OCI-LY7 (cell line): ENCODE results near the gene RPS6KA5. TPM values are rescaled to one million over a fixed set of nuclear protein-coding genes. Genes with fewer than 3 reads are reported as not detected.

Experiments
- BruUV-seq: library from RNA; stranded (reverse); fragments of 400-500 nt; replicated peaks from 2 replicates; lab custom pipeline; 2021; lab: Mats Ljungman, UMichigan
- CTCF ChIA-PET: fragments of 300-600 bp; sonication (Branson Sonifier 250); formaldehyde crosslinking; loops from one replicate; lab custom pipeline; 2022; ENCODE audit warnings: antibody characterized with exemption; ENCODE audit not compliant: unreplicated experiment; lab: Charles Lee
- POLR2A ChIA-PET: fragments of 300-600 bp; sonication (Branson Sonifier 250); formaldehyde crosslinking; loops from one replicate; lab custom pipeline; 2022; ENCODE audit warnings: antibody characterized with exemption; lab: Charles Lee
- DNase-seq: peaks from one replicate; pipeline ENCODE4 v3.0.0-alpha.2; 2015; ENCODE audit warnings: low spot score
- H2AFZ ChIP-seq: fragments of 200-600 bp; sonication (generic), shearing (Covaris generic); 2 replicates; pipeline ENCODE4 v1.6.1; 2014; ENCODE audit warnings: mild to moderate bottlenecking, antibody characterized with exemption, low read length, moderate library complexity
- H3K27ac ChIP-seq: fragments of 200-600 bp; sonication (generic); 2 replicates; pipeline ENCODE4 v1.5.1; 2014; ENCODE audit warnings: mixed run types, low read depth, mild to moderate bottlenecking, moderate library complexity, low read length, inconsistent platforms; ENCODE audit not compliant: poor library complexity, severe bottlenecking
- H3K36me3 ChIP-seq: fragments of 200-600 bp; sonication (generic); 2 replicates; pipeline ENCODE4 v1.6.1; 2014; ENCODE audit warnings: mild to moderate bottlenecking, antibody characterized with exemption, low read length, moderate library complexity, mixed read lengths; ENCODE audit not compliant: insufficient read depth
- H3K4me1 ChIP-seq: fragments of 200-600 bp; sonication (generic); 2 replicates; pipeline ENCODE4 v1.5.1; 2014; ENCODE audit warnings: mild to moderate bottlenecking, low read length; ENCODE audit not compliant: insufficient read depth, poor library complexity, severe bottlenecking
- H3K4me2 ChIP-seq: fragments of 200-600 bp; sonication (generic); 2 replicates; pipeline ENCODE4 v1.6.1; 2014; ENCODE audit warnings: mild to moderate bottlenecking, low read length
- H3K4me3 ChIP-seq: fragments of 200-600 bp; sonication (generic); 2 replicates; pipeline ENCODE4 v1.5.1; 2014; ENCODE audit warnings: mild to moderate bottlenecking, low read depth, low read length; ENCODE audit not compliant: poor library complexity, severe bottlenecking
- H3K79me2 ChIP-seq: fragments of 200-600 bp; sonication (generic); 2 replicates; pipeline ENCODE4 v1.6.1; 2016; ENCODE audit warnings: low read depth, mild to moderate bottlenecking, low read length, moderate library complexity, mixed read lengths; ENCODE audit not compliant: insufficient read depth
- H3K9me2 ChIP-seq: fragments of 200-600 bp; sonication (generic); 2 replicates; pipeline ENCODE4 v1.6.1; 2016; ENCODE audit warnings: mild to moderate bottlenecking, low read length, mixed read lengths; ENCODE audit not compliant: insufficient read depth
- H3K9me3 ChIP-seq: fragments of 200-600 bp; sonication (generic); 2 replicates; pipeline ENCODE4 v1.6.1; 2014; ENCODE audit warnings: mild to moderate bottlenecking, mixed run types, low read length, mixed read lengths
- H4K20me1 ChIP-seq: fragments of 200-600 bp; sonication (generic); 2 replicates; pipeline ENCODE4 v1.6.1; 2014; ENCODE audit warnings: mild to moderate bottlenecking, antibody characterized with exemption, low read length, moderate library complexity, mixed read lengths; ENCODE audit not compliant: insufficient read depth
- CTCF ChIP-seq: fragments of 200-600 bp; sonication (generic); conservative IDR thresholded peaks from 2 replicates; pipeline ENCODE4 v1.5.1; 2014; ENCODE audit warnings: mild to moderate bottlenecking, antibody characterized with exemption, low read length, moderate library complexity, mixed read lengths
- EZH2phosphoT487 ChIP-seq: fragments of 200-600 bp; sonication (generic); IDR thresholded peaks from 2 replicates; pipeline ENCODE4 v1.6.1; 2018; ENCODE audit warnings: low read depth, borderline replicate concordance, mild to moderate bottlenecking, mixed run types, antibody characterized with exemption, low read length, moderate library complexity, mixed read lengths
- intact Hi-C: fragments of 100-400 bp; cut with micrococcal nuclease; formaldehyde crosslinking; loops from one replicate; pipeline ENCODE4 v1.10.0; 2022; ENCODE audit not compliant: unreplicated experiment
- total RNA-seq, 2 experiments: library from RNA; depleted of rRNA in 1 of 2; stranded (reverse); fragments of >200 nt in 1 of 2; shearing (Covaris generic) in 1 of 2; gene quantifications; 2 replicates each; pipeline ENCODE4 v1.2.3, GENCODE V29; 2014 to 2022

Gene RPS6KA5
- total RNA-seq, 2 experiments from 2014 or later = 9.6 to 12.7 TPM

- BruUV-seq = no TSS peak
- H3K27ac ChIP-seq = no peak overlapping the region
- no peaks in the 10 kb centered on the region for H3K9me3 ChIP-seq
- no peaks in the 10 kb centered on the region for H3K79me2 ChIP-seq
- ChIA-PET POLR2A (no interaction called here), CTCF (no interaction called here)
- TF ChIP-seq EZH2phosphoT487 = no peak
- TF ChIP-seq CTCF = no peak
- H4K20me1 ChIP-seq = no peaks in the 10 kb centered on the region
- H3K9me2 ChIP-seq = no peaks in the 10 kb centered on the region
- H3K4me3 ChIP-seq = no peak overlapping the region
- H3K36me3 ChIP-seq = no peaks in the 10 kb centered on the region
- intact Hi-C loops = no loop called here
- no peaks in the 10 kb centered on the region for H3K4me1 ChIP-seq
- DNase-seq = no peak
- no peak overlapping the region for H2AFZ ChIP-seq
- H3K4me2 ChIP-seq = no peak overlapping the region
These were observed 97.8 kb downstream of the RPS6KA5 start for GRCh38 chr14:90962505-90963109.

GRCh38 chr14:90960818-90961217, 99.6 kb downstream of the RPS6KA5 start:
- H3K9me3 ChIP-seq = 0 out of 2 replicates have a peak, but pooled peaks cover 10% of the 10 kb centered on the region
- H4K20me1 ChIP-seq = no peaks in the 10 kb centered on the region
- TF ChIP-seq CTCF (no peak), EZH2phosphoT487 (no peak)
- no peaks in the 10 kb centered on the region for H3K9me2 ChIP-seq
- H3K36me3 ChIP-seq = no peaks in the 10 kb centered on the region
- CTCF ChIA-PET = no interaction called here
- intact Hi-C loops = no loop called here
- H3K4me3 ChIP-seq = no peak overlapping the region
- no TSS peak for BruUV-seq
- DNase-seq = no peak
- POLR2A ChIA-PET = interaction anchor here (0.8 to 1.2 kb wide), 2 partner anchors 16 to 103 kb away, joined by 3 read pairs; no protein-coding TSS in a partner anchor
- H3K4me2 ChIP-seq = no peak overlapping the region
- no peak overlapping the region for H2AFZ ChIP-seq
- no peaks in the 10 kb centered on the region for H3K79me2 ChIP-seq
- no peak overlapping the region for H3K27ac ChIP-seq
- H3K4me1 ChIP-seq = no peaks in the 10 kb centered on the region

- H2AFZ ChIP-seq = no peak overlapping the region
- no peaks in the 10 kb centered on the region for H3K4me1 ChIP-seq
- no peaks in the 10 kb centered on the region for H3K36me3 ChIP-seq
- H3K9me2 ChIP-seq = no peaks in the 10 kb centered on the region
- intact Hi-C loops = no loop called here
- no peak overlapping the region for H3K4me3 ChIP-seq
- BruUV-seq = no TSS peak
- H3K4me2 ChIP-seq = no peak overlapping the region
- POLR2A ChIA-PET = no interaction called here
- TF ChIP-seq EZH2phosphoT487 (no peak), CTCF (no peak)
- H3K27ac ChIP-seq = no peak overlapping the region
- no peaks in the 10 kb centered on the region for H4K20me1 ChIP-seq
- H3K9me3 ChIP-seq = 0 out of 2 replicates have a peak, but pooled peaks cover 13% of the 10 kb centered on the region
- DNase-seq = no peak
- no peaks in the 10 kb centered on the region for H3K79me2 ChIP-seq
- CTCF ChIA-PET = interaction anchor here (0.6 kb wide), 1 partner anchor 459 kb away, joined by 5 read pairs; no protein-coding TSS in a partner anchor
These were observed 101.1 kb downstream of the RPS6KA5 start for GRCh38 chr14:90959344-90959743.
